NCI-H460 (cell line): ENCODE results near the gene SDHB. TPM values are rescaled to one million over a fixed set of nuclear protein-coding genes. Genes with fewer than 3 reads are reported as not detected.
A peak's percentile ranks its signal among the peaks of the same experiment; 100 is the strongest.
"Not testable (repeated sequence)": the region's sequence is repeated elsewhere in the genome, so short reads cannot be mapped to it uniquely, and the experiment has no call there.

ENCODE experiments used
- DNase-seq: peaks from one replicate; pipeline ENCODE4 v3.0.0-alpha.2; 2016; ENCODE audit warnings: low read depth; ENCODE audit errors: extremely low read depth
- total RNA-seq: library from RNA; depleted of rRNA; stranded (reverse); fragments of >200 nt; shearing (Covaris generic); gene quantifications from 2 replicates; pipeline ENCODE4 v1.2.3, GENCODE V29; 2014

The SDHB gene
- total RNA-seq, 1 experiment from 2014 or later = 233 TPM

DNA sequence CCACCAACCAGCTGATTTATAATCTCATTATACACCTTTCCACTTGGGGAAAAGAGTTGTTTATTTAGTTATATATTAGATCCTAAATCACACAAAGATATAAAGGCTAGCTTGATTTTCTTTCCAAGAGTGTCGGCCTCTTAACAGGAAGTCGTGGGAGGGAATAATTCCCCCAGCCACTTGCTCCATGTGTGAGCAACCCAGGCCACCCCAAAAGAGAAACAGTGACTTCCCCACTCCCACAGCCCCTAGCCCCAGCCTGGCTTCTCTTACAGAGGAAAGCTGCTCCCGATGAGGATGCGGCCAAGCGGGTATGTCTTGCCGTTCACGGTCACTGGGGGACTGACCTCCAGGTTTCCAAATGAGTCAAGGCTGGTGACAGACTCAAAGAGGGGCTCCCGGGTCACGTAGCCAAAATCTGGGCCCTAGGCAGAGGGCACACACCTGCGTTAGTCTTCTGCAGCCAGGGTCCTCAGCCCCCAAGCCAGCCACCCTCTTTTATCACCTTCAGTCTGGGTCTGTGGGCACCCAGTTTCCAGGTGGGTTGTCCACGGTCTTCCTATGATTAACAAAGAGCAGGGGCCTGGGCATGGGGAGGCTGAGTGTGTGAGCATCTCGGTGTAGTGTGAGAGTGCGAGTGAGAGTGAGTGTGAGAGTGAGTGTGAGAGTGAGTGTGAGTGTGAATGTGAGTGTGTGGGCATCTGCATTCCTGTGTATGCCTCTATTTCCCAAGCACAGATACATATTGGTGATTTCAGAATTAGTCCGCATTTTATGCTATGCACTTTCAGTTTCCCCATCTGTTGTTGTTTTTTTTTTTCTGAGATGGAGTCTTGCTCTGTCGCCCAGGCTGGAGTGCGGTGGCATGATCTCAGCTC is 25.4 kb upstream of the SDHB start:
- DNase-seq = no peak

GRCh38 chr1:17075470-17076255 is 21.8 kb upstream of the SDHB start:
- peak; percentile 20 for DNase-seq

DNA sequence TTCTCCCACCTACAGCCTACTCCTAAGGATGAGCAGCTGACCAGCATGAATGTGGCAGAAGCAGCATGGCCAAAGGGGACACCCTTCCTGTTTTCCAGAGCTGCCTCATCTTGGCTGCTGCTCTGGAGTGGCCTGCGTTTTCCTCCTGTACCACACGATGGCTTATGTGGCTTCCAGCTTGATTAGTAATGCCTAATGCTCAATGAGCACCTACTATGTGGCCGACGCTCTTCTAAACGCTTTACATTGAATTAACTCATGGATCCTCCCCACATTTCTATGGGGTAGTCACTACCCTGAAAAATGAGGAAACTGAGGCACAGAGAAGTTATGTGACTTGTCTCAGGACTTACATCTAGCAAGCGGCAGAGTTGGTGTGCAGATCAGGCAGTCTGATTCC is 18.0 kb upstream of the SDHB start:
- no peak for DNase-seq

DNA sequence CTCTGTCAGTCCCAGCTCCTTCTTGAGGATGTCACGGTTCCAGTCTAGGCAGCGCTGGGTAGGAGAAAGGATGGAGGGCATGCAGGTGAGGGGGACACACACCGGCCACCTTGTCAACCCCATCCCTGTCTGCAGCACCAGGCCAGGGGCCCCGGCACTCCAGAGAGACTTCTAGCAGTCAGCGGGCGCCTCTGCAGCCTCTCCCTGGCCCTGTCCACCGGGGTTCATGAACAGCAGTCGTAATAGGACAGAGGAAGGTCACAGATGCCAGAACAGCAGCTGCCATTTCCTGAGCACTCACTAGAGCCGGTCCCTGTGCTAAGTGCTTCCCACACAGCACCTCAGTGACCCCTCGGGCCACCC is 16.3 kb upstream of the SDHB start:
- no peak for DNase-seq

DNA sequence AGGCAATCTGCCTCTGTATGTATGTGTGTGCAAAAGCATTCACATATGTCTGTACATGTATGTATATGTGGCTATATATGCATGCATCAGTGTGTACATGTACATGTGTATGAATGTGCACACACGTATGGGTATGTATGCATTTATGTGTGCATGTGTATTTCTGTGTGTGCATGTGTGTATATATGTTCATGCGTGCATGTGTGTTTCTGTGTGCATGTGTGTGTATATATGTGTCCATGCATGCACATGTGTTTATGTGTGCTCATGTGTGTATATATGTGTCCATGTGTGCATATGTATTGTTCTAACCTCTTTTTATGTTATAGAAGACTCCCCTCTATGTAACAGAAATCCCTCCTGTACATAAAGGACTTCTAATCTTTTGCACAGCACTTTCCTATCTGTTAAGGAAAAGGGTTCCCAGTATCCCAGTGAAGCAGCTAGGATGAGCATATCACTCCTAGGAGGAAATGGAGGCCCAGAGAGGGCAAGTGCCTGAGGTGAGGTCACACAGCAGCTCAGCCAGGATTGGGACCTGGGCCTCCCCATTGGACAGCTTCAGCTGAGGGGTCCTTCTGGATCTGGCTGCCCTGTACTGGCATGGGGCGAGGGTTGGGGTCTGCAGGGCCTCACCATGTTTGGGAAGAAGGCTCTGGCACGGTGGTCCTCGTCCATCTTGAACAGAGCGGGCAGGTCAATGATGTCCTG is 15.8 kb upstream of the SDHB start:
- no peak for DNase-seq

GRCh38 chr1:17068789-17069188 is 15.0 kb upstream of the SDHB start:
- DNase-seq = no peak

GRCh38 chr1:17067465-17068240 is 13.8 kb upstream of the SDHB start:
- no peak for DNase-seq

GRCh38 chr1:17067069-17067426 is 13.2 kb upstream of the SDHB start:
- no peak for DNase-seq

- no peak for DNase-seq
These were observed 12.7 kb upstream of the SDHB start for GRCh38 chr1:17066361-17067068.

- DNase-seq = no peak
These were observed 11.8 kb upstream of the SDHB start for GRCh38 chr1:17065666-17066065.

- DNase-seq = not testable (repeated sequence)
These were observed 8.9 kb upstream of the SDHB start for GRCh38 chr1:17062751-17063150.

- DNase-seq = no peak
These were observed 8.1 kb upstream of the SDHB start for GRCh38 chr1:17061892-17062291.

GRCh38 chr1:17061486-17061885 is 7.7 kb upstream of the SDHB start:
- DNase-seq = no peak

- DNase-seq = no peak
These were observed 6.5 kb upstream of the SDHB start for GRCh38 chr1:17060306-17060749.

DNA sequence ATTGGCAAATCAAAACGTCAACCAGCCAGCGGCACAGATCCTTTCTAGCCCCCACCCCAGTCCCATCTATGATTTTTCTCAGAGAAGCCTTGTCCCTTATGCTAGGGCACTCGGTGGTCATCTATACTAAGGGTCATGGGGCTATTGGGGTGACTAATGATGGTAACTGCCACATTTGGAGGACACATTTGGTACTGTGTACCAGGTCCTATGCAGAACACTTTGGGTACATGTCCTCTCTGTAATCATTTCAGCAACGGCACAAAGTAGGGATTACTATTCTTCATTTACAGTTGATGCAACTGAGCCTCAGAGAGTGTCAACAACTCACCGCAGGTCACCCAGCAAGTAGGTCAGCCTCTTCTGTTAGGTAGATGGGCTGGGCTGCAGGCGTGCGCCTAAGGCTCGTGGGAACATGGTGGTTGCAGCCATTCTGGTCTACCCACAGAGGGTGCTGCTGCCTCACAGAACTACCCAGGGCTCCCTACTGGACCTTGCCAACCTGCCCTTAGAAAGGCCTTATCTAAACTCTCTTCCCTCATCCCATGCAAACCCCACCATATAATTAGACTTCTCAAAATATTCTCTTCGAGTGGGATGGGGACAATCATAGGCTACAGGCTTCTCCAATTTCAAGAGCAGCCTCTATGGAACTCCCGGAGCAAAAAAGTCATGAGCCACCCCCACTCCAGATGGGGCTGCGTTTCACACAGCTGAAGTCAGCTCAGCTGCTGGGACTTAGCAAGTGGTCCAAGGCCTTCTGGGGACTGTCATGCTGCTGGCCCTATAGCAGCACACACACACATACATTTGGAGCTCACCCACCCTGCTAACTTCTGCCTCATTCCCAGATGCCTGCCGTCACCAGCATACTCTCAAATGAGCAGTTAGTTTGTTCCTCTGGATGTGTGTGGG is 5.8 kb upstream of the SDHB start:
- DNase-seq = peak; percentile 56

DNA sequence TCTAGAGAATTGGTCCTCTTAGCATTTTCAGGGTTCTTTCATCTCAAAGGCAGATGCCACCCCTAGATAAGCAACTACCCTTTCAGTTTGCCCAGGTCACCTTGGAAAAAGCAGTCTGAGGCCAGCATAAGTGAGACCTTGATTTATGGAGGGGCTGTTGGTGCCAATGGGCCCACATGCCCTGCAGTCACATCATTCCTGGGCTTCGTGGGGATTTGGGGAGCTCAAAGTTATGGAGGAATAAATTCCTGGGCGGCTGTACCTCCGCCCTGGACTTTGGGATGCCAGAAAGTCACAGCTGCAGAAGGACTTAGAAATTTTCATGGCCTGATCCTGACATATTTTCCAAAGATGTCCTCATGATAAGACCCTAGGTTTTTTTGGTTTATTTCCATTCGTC is 2.7 kb upstream of the SDHB start:
- no peak for DNase-seq

GRCh38 chr1:17055801-17056200 is 2.0 kb upstream of the SDHB start:
- no peak for DNase-seq

GRCh38 chr1:17053086-17053684 is 647 bp downstream of the SDHB start:
- DNase-seq = no peak
